Osteocyte (in vitro differentiated cells): Measurements from ENCODE around the gene PDK3. TPM values are rescaled to one million over a fixed set of nuclear protein-coding genes. Genes with fewer than 3 reads are reported as not detected.

Experiments
- DNase-seq: peaks from one replicate; pipeline ENCODE4 v3.0.0; 2021; ENCODE audit warnings: mixed read lengths; ENCODE audit not compliant: unreplicated experiment; ENCODE audit errors: extremely low spot score
- H3K27ac Mint-ChIP-seq: one replicate; pipeline ENCODE4 v1.8.0; 2021; ENCODE audit warnings: mild to moderate bottlenecking, mixed read lengths; ENCODE audit not compliant: unreplicated experiment
- H3K27me3 Mint-ChIP-seq: one replicate; pipeline ENCODE4 v1.8.0; 2021; ENCODE audit warnings: mixed read lengths; ENCODE audit not compliant: unreplicated experiment
- H3K36me3 Mint-ChIP-seq: one replicate; pipeline ENCODE4 v1.8.0; 2021; ENCODE audit warnings: mixed read lengths; ENCODE audit not compliant: unreplicated experiment
- H3K4me1 Mint-ChIP-seq: one replicate; pipeline ENCODE4 v1.8.0; 2021; ENCODE audit warnings: mixed read lengths; ENCODE audit not compliant: unreplicated experiment
- H3K4me3 Mint-ChIP-seq: one replicate; pipeline ENCODE4 v1.8.0; 2021; ENCODE audit warnings: mild to moderate bottlenecking, moderate library complexity, mixed read lengths; ENCODE audit not compliant: unreplicated experiment
- H3K9me3 Mint-ChIP-seq: one replicate; pipeline ENCODE4 v1.8.0; 2021; ENCODE audit warnings: mixed read lengths; ENCODE audit not compliant: unreplicated experiment
- CTCF ChIP-seq: fragments of 200-600 bp; sonication (generic); IDR thresholded peaks from 2 replicates; pipeline ENCODE4 v1.5.0; 2021; ENCODE audit warnings: antibody characterized with exemption, mild to moderate bottlenecking, moderate library complexity
- long read RNA-seq: library from polyadenylated mRNA; unstranded; transcript quantifications from one replicate; pipeline ENCODE4 v2.0.0, GENCODE V29; 2021
- total RNA-seq: library from RNA; stranded (reverse); gene quantifications from 2 replicates; pipeline ENCODE4 v1.2.1, GENCODE V29; 2021

Gene PDK3
- 9.6 TPM in 2 replicates for total RNA-seq
- long read RNA-seq, transcript PDK3-202 (12 exons, 1,921 nt), result major isoform, 30 of 53 reads
- long read RNA-seq, transcript PDK3-201 (11 exons, 1,809 nt), result minor isoform, 16 of 53 reads
- long read RNA-seq, partial matches to known transcripts, result 6 of 53 reads
- long read RNA-seq, other reads (novel, unspliced or antisense), result 1 of 53 reads

GRCh38 chrX:24464836-24465531 is at the start of gene PDK3:
Gene PDK3 (plus strand): TSS chrX:24465286. CDS start chrX:24465456, 170 bp downstream.
- Mint-ChIP-seq H3K4me1 (peaks cover 21% of the 10 kb centered on the region), H3K27ac (peak within 1 kb of the TSS; percentile 60), H3K27me3 (peaks cover 9% of the 10 kb centered on the region), H3K4me3 (peak within 1 kb of the TSS; percentile 80), H3K9me3 (no peaks in the 10 kb centered on the region), H3K36me3 (no peaks in the 10 kb centered on the region)
- DNase-seq, result peak; percentile 97
- TF ChIP-seq CTCF, result no peak

GRCh38 chrX:24415921-24416320 is 49.2 kb upstream of the PDK3 start:
- no peak for TF ChIP-seq CTCF
- peaks cover 5% of the 10 kb centered on the region for H3K4me1 Mint-ChIP-seq
- H3K27ac Mint-ChIP-seq, result no peak overlapping the region
- H3K27me3 Mint-ChIP-seq, result peaks cover 20% of the 10 kb centered on the region
- H3K36me3 Mint-ChIP-seq, result no peaks in the 10 kb centered on the region
- no peak for DNase-seq
- no peak overlapping the region for H3K4me3 Mint-ChIP-seq
- H3K9me3 Mint-ChIP-seq, result peaks cover 4% of the 10 kb centered on the region

GRCh38 chrX:24423960-24424359 is 41.1 kb upstream of the PDK3 start:
- Mint-ChIP-seq H3K36me3 (no peaks in the 10 kb centered on the region), H3K4me1 (peaks cover 3% of the 10 kb centered on the region), H3K27ac (no peak overlapping the region), H3K9me3 (peaks cover 5% of the 10 kb centered on the region), H3K27me3 (peaks cover 13% of the 10 kb centered on the region), H3K4me3 (no peak overlapping the region)
- DNase-seq, result no peak
- TF ChIP-seq CTCF, result no peak

GRCh38 chrX:24424948-24425347 is 40.1 kb upstream of the PDK3 start:
- TF ChIP-seq CTCF, result no peak
- H3K36me3 Mint-ChIP-seq, result no peaks in the 10 kb centered on the region
- no peak overlapping the region for H3K4me3 Mint-ChIP-seq
- H3K9me3 Mint-ChIP-seq, result peaks cover 5% of the 10 kb centered on the region
- DNase-seq, result no peak
- H3K4me1 Mint-ChIP-seq, result peaks cover 3% of the 10 kb centered on the region
- no peak overlapping the region for H3K27ac Mint-ChIP-seq
- peaks cover 12% of the 10 kb centered on the region for H3K27me3 Mint-ChIP-seq

GRCh38 chrX:24425806-24426205 is 39.3 kb upstream of the PDK3 start:
- no peak overlapping the region for H3K27ac Mint-ChIP-seq
- H3K9me3 Mint-ChIP-seq, result peaks cover 2% of the 10 kb centered on the region
- H3K36me3 Mint-ChIP-seq, result no peaks in the 10 kb centered on the region
- no peak overlapping the region for H3K4me3 Mint-ChIP-seq
- no peak for TF ChIP-seq CTCF
- no peak for DNase-seq
- peaks cover 9% of the 10 kb centered on the region for H3K27me3 Mint-ChIP-seq
- H3K4me1 Mint-ChIP-seq, result peaks cover 3% of the 10 kb centered on the region
